ENCODE results near the gene MEGF8. TPM values are rescaled to one million over a fixed set of nuclear protein-coding genes. Genes with fewer than 3 reads are reported as not detected.

MEGF8 gene
- polyA plus RNA-seq, 3 donors, result 6.8 to 30.4 (median 20.3) TPM

DNA sequence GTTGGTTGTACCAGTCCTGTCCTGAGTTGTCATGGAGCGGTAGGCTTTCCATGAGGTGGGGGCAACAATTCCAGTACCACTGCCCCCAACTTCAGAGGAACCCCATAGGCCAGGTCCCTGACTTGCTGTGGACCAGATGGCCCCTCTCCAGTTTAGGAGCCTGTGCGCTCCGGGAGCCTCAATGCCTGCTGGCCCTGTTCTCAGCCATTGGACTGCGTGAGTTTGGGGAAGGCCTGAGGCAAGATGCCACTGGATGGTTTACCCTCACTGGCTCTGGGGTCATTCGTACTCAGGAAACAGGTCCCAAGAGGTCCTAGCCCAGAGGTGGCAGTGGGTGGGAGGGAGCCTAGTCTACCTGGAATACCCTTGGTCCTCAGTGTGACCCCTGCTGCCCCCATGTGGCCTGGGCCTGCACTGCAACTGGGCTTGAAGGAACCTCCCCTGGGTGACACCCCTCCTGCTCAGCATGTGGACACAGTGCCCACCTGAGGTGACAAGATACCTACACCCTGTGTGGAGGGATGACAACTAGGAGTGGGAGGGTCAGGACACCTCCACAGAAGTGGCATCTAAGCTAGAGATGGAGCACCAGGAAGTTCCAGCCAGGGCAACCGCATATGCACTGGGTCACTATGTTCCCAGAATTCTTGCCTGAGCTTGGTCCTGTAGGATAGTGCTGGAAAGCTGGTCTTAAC, 29.5 kb upstream of the MEGF8 start:
- no peak overlapping the region for H3K27ac ChIP-seq (ENCODE audit: low read depth, low read length)
- whole genome bisulfite sequencing, 3 donors, result 80 to 85% (median 82%) methylated on average over 6 of the region's 6 CpGs

DNA sequence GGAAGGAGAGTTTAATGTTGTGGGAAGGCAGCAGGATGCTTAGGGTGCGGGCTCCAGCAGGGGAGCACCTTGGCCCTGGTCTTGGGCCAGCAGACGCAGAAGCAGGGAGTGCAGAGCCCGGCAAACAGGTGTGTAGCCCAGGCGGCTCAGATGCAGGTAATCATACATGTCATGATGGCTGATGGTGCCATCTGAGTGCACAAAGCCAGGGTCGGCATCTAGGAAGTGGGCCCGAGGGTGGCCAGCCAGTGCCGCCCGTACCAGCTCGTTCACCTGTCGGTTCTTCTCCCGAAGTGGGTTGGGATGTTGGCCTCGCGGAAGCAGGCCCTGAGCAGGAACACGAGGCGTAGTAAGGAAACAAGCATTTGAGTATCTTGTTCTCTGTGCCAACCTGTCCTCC, 28.4 kb upstream of the MEGF8 start:
- no peak overlapping the region for H3K27ac ChIP-seq (ENCODE audit: low read depth, low read length)
- 88 to 91% (median 89%) methylated on average over 13 to 15 of the region's 15 CpGs for WGBS, 3 donors

GRCh38 chr19:42301646-42302203, 23.7 kb upstream of the MEGF8 start, which contains the start of gene PRR19:
TSS of gene PRR19 (plus strand) at chr19:42302132. CDS start at chr19:42309585, 7,453 bp downstream.
- 5 to 9% (median 8%) methylated on average over 20 to 21 of the region's 21 CpGs for WGBS, 3 donors
- H3K27ac ChIP-seq (ENCODE audit: low read depth, low read length), result no peak within 1 kb of the TSS

DNA sequence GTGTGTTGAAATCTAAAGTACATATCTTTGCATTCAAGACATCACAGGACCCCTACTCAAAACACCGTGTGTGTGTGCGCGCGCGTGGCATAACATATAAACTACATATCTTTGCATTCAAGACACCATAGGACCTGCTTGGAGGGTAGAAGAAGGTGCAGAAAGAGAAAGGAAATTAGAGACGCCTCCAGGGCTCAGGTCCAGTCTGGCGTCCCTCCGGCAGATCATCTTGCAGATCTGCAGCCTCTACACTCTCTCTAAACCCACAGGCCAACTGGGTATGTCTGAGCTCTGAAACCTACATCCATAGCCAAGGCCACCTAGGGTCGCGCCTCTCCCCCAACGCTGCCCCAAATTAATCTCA, 22.4 kb upstream of the MEGF8 start:
- H3K27ac ChIP-seq (ENCODE audit: low read depth, low read length), result no peak overlapping the region
- 62 to 75% (median 69%) methylated on average over 11 of the region's 11 CpGs for WGBS, 3 donors

DNA sequence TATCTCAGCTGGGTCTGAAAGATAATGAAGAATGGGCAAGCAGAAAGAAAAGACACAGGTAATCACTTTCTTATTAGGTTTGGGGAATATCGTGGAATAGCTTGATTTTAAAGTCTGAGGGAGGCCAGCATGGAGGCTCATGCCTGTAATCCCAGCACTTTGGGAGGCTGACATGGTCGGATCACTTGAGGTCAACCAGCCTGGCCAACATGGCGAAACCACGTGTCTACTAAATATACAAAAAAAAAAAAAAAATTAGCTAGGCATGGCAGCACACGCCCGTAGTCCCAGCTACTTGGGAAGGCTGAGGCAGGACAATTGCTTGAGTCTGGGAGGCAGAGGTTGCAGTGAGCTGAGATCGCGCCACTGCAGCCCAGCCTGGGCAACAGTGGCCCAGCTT, 21.6 kb upstream of the MEGF8 start:
- WGBS, 3 donors, result 87 to 90% (median 88%) methylated on average over 8 of the region's 8 CpGs
- H3K27ac ChIP-seq (ENCODE audit: low read depth, low read length), result no peak overlapping the region

DNA sequence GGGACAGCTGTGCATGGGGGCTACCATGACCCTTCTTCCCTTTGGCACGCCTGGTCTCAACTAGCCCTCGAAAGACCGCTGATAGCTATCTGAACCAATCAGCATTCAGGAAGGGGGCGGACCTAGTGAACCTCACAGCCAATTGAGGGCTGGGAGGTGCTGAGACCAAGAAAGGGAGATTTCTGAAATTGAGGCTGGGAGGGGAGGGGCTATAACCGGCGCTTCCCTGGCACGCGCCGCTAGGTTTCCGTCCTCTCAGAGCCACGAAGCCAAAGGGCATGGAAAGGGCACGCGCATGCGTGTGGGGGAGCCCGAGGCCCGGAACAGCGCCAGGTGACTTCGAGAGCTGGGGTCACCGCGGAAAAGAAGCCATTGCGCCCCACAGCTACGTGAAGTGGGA, 18.8 kb upstream of the MEGF8 start:
- H3K27ac ChIP-seq (ENCODE audit: low read depth, low read length), result no peak overlapping the region
- 84 to 93% (median 90%) methylated on average over 18 to 22 of the region's 22 CpGs for WGBS, 3 donors

- 85 to 88% (median 86%) methylated on average over 14 of the region's 14 CpGs for WGBS, 3 donors
- H3K27ac ChIP-seq (ENCODE audit: low read depth, low read length), result no peak overlapping the region
Measured at GRCh38 chr19:42309686-42310085, 15.7 kb upstream of the MEGF8 start.

DNA sequence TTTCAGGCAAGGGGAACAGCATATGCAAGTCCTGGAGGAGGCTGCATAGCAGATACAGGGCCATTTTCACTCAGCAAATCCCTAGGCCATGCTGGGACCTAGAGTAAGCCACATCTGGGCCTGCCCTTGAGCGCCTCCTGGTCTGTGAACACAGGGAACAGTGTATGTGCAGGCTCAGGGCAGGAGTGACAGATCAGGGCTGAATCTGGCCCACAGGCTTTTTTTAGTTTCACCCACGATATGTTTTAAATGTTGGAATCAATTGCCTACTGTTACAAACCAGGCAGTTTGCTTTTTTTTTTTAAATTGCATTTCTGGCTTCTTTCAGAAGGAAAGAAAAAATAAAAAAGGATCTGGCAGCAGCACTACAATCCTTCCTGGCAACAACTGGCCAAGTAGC, 13.8 kb upstream of the MEGF8 start:
- H3K27ac ChIP-seq (ENCODE audit: low read depth, low read length), result no peak overlapping the region
- 67 to 72% (median 69%) methylated on average over 2 of the region's 2 CpGs for WGBS, 3 donors

DNA sequence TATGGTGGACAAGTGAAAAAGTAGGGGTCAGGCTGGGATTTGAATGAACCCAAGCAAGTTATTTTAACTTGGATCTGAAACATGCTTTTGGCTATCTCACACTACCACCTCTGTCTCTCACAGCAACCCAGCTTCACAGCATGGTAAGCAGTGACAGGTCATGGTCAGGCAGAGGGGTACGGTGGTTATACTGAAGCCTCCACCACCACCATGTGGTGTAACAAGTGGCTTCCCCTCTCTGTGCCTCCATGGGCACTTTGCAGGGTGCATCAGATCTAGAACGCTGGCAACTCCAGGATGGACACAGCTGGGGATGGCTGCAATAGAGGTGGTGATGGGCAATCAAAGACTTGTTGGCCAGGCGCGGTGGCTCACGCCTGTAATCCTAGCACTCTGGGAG, 13.1 kb upstream of the MEGF8 start:
- no peak overlapping the region for H3K27ac ChIP-seq (ENCODE audit: low read depth, low read length)
- 78 to 88% (median 87%) methylated on average over 5 of the region's 5 CpGs for WGBS, 3 donors

DNA sequence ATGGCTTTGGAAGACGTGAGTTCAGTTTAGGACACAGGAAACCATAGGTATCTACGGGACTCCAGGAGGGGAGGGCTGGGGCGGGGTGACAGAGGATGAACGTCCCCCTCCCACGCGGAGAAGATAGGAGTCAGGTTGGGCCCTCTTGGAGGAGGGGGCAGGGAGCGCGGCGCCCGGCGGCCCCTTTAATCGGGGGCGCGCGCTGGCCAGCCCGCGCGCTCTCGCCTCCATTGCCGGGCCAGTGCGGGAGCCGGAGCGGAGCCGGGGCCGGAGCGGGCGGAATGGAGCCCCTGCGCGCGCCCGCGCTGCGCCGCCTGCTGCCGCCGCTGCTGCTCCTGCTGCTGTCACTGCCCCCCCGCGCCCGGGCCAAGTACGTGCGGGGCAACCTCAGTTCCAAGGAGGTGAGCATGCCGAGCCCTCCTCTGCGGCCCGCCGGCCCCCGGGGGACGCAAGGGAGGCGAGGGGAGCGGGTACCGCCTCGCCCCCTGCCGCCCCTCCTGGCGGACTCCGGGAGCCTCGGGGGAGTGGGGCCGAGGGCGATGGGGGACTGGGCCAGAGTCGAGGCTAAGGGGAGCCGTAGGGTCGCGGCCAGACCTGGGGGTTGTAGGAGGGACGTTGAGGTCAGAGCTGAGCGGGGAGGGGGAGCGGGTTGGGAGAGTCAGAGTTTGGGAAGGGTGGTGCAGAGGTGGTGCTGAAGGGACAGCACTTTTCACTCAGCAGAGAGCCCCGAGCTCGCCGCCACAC, 12.2 kb upstream of the MEGF8 start, which contains the start of gene TMEM145:
Gene TMEM145, plus strand, starts transcription at position 214 of the 744 bp plus-strand sequence. Its CDS starts 68 bp downstream, at position 282.
- no peak within 1 kb of the TSS for H3K27ac ChIP-seq (ENCODE audit: low read depth, low read length)
- 1% methylated on average over 40 to 67 of the region's 67 CpGs for WGBS, 3 donors

DNA sequence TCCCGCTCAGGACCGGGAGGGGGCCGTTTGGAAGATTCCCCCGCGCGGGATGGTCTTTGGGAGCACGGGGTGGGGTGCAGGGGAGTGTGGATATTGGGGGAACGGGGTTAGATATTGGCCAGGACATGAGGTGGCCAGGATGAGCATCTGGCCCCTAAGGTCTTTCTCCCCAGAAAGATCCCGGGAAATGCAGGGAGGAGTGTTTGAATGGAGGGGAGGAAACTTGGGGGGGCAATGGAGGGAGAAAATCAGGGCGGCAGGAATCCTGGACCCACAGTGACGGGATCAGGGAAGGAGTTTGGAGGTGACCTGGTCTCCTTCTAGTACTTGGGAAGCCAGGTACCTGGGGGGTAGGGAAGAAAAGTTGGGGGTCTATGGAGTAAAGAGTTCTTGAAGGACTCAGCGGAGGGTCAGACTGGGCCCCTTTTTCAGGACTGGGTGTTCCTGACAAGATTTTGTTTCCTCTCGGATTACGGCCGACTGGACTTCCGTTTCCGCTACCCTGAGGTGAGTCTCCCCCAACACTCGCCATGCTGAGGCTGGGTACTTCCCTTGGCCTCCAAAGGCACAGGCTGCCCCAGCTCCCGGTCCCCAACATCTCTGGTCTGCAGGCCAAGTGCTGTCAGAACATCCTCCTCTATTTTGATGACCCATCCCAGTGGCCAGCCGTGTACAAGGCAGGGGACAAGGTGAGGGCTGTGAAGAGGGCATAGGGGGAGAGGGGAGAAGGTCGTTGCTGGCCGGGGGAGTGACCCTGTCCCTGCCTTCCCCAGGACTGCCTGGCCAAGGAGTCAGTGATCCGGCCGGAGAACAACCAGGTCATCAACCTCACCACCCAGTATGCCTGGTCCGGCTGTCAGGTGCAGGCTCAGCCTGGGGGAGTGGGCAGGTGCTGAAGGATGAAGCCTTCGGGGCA, 11.3 kb upstream of the MEGF8 start:
- H3K27ac ChIP-seq (ENCODE audit: low read depth, low read length), result no peak overlapping the region
- WGBS, 3 donors, result 29 to 37% (median 30%) methylated on average over 26 of the region's 26 CpGs

- 71 to 83% (median 74%) methylated on average over 5 of the region's 5 CpGs for WGBS, 3 donors
- H3K27ac ChIP-seq (ENCODE audit: low read depth, low read length), result no peak overlapping the region
Measured at GRCh38 chr19:42315024-42315423, 10.4 kb upstream of the MEGF8 start.

DNA sequence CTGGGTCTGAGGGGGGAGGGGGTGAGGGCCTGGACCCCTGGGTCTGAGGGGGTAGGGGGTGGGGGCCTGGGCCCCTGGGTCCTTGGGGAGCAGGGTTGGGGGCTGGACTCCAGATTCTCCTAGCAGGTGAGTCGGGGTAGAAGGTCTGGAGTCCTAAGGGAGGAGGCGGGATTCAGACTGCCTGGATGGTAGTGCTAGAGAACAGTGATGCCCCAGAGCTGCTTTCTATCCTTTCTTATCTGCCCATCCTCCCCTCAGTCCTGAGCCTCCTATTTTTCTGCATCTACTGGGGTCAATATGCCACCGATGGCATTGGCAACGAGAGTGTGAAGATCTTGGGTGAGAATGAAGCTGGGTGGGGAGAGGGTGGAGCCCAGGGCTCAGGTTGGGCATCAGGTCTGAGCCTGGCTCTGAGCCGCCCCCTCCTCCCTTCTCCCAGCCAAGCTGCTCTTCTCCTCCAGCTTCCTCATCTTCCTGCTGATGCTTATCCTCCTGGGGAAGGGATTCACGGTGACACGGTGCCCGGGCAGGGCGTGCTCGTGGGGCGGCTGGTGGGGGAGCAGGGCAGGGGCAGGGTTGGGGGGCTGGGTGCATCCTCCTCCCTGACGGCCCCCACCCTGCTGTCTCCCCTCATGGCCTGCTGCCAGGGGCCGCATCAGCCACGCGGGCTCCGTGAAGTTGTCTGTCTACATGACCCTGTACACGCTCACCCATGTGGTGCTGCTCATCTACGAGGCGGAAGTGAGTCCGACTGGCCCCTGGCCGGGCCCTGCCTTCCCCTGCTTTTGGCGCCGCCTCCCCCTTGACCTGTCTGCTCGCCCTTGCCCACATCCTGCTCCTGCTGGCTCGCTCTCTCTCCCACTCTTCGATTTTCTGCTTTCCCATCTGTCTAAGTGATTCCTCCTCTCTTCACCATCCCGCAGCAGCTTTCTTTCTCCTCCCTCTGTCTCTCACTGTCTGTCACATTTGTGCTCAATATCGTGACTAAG, 8.9 kb upstream of the MEGF8 start:
- WGBS, 3 donors, result 27 to 39% (median 28%) methylated on average over 27 to 28 of the region's 28 CpGs
- no peak overlapping the region for H3K27ac ChIP-seq (ENCODE audit: low read depth, low read length)

DNA sequence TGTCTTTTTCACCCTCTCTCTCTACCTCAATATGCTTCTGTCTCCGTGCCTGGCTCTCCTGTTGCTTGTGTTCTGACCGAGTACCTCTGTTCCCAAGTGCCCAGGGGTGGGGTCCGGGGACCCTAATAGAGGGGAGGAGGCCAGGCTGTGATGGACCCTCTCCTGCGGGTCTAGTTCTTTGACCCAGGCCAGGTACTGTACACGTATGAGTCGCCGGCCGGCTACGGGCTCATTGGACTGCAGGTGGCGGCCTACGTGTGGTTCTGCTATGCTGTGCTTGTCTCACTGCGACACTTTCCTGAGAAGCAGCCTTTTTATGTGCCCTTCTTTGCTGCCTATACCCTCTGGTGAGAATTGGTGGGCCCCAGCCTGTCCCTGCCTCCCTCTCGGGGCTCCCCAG, 7.9 kb upstream of the MEGF8 start:
- H3K27ac ChIP-seq (ENCODE audit: low read depth, low read length), result no peak overlapping the region
- 84 to 89% (median 88%) methylated on average over 13 of the region's 13 CpGs for WGBS, 3 donors

GRCh38 chr19:42322305-42322704, 3.1 kb upstream of the MEGF8 start:
- H3K27ac ChIP-seq (ENCODE audit: low read depth, low read length), result no peak overlapping the region
- WGBS, 3 donors, result 65 to 73% (median 65%) methylated on average over 9 of the region's 9 CpGs

DNA sequence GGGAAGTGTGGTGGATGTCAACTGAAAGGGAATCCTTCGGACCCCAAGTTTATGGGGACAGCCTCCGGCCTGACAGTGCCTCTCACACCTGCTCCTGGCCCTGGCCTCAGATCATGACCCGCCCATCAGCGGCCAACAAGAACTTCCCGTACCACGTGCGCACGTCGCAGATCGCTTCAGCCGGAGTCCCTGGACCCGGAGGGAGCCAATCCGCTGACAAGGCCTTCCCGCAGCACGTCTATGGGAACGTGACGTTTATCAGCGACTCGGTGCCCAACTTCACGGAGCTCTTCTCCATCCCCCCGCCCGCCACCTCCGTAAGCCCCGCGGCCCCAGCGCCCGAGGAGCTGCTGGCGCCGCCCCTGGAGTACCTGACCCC, 2.0 kb upstream of the MEGF8 start:
- no peak overlapping the region for H3K27ac ChIP-seq (ENCODE audit: low read depth, low read length)
- 22 to 30% (median 30%) methylated on average over 27 to 29 of the region's 29 CpGs for WGBS, 3 donors

GRCh38 chr19:42323852-42324654, 1.4 kb upstream of the MEGF8 start:
- 3 to 8% (median 5%) methylated on average over 58 to 92 of the region's 92 CpGs for WGBS, 3 donors
- no peak overlapping the region for H3K27ac ChIP-seq (ENCODE audit: low read depth, low read length)
